ENCODE data around the gene BMP8A.
A peak's percentile ranks its signal among the peaks of the same experiment; 100 is the strongest.

BMP8A gene

GRCh38 chr1:39529901-39530535 lies 38.6 kb downstream of the BMP8A start:
- DNase-seq, result no peak

GRCh38 chr1:39531526-39531925 lies 40.1 kb downstream of the BMP8A start:
- DNase-seq, result no peak

GRCh38 chr1:39533442-39533841 lies 42.0 kb downstream of the BMP8A start:
- no peak for DNase-seq

GRCh38 chr1:39538531-39539251 lies 47.3 kb downstream of the BMP8A start:
- DNase-seq, result no peak

GRCh38 chr1:39539252-39539790 lies 47.9 kb downstream of the BMP8A start:
- peak in 1 of 2 experiments; percentile 27 for DNase-seq

GRCh38 chr1:39540504-39541031 lies 49.1 kb downstream of the BMP8A start:
- no peak for DNase-seq

GRCh38 chr1:39542924-39543323 lies 51.5 kb downstream of the BMP8A start:
- no peak for DNase-seq

- DNase-seq, result no peak
Observed at GRCh38 chr1:39544327-39544726, 52.9 kb downstream of the BMP8A start.

DNA sequence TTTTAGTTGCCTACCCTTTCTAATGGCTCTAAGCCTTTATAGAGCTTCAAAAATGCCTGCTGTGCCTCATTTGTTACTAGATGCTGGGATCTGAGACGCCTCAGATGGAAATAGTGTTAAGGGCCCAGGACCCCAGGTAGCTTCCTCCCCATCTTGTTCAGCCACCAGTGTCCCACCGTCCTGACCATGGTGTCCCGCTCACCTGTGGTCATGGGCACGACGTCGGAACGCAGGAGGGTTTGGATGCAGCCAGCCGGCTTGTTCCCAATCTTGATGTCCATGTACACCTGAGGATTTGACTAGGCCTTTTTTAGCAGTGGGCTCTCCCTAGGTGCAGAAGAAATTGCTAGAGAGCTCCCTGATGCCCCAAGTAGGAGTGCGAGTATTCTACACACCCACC lies 54.1 kb downstream of the BMP8A start:
- no peak for DNase-seq

GRCh38 chr1:39554277-39554676 lies 62.8 kb downstream of the BMP8A start:
- no peak for DNase-seq

GRCh38 chr1:39561279-39561678 lies 69.8 kb downstream of the BMP8A start:
- DNase-seq, result no peak

GRCh38 chr1:39562886-39563285 lies 71.5 kb downstream of the BMP8A start:
- DNase-seq, result no peak

- no peak for DNase-seq
Observed at GRCh38 chr1:39563669-39564068, 72.2 kb downstream of the BMP8A start.

DNA sequence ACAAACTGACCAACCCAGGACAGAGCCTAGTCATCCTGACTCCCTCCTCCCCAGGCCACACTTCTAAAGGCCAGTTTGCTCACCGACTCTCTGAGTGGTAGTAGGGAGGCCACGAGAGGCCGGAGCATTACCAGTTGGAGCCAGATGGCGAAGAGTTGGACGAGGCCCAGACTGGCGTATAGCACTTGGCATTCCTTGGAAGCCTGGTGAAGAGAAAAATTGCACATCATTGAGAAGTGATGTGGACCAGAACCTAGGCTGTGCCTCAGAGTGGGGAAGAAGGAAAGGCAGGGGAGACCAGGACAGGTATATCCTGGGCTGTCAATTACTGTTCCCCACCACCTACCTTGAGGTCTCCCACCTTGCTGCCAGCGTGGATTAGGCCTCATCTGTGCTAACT lies 72.9 kb downstream of the BMP8A start:
- DNase-seq, result no peak

- DNase-seq, result no peak
Observed at GRCh38 chr1:39564941-39565340, 73.5 kb downstream of the BMP8A start.

- no peak for DNase-seq
Observed at GRCh38 chr1:39566441-39567137, 75.2 kb downstream of the BMP8A start.

DNA sequence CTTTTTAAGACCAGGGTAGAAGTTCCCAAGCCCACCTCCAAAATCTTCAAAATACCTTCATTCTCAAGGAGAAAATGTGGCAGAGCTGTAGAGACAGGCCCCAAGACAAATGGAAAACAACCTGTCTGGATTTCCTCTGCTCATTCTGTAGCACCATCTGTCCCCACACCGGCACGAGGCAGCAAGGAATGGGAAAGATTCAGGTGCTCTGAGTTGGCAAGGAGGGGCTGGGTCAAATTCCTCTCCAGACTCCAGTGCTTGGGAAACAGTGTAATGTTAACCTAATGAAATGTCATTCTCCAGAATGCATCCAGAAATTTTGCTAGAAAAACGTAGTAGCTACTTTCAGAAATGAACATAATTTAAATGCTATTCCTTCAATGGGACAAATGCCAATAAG lies 75.9 kb downstream of the BMP8A start:
- DNase-seq, result no peak

DNA sequence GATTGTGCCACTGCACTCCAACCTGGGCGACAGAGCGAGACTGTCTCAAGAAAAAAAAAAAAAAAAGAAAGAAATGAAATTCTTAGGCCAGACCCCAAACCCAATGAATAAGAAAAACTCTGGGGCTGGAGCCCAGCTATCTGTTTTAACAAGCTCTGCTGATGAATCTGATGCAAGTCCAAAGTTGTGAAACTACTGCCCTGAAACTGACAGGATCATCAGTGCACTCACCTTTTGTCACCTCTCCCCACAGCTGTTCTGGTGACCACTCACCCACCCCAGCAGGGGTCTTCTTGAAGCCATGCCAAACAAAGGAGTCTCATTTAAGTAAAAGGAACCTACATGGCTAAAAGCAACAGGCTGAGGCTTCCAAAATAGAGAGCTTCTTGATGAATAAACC lies 76.8 kb downstream of the BMP8A start:
- DNase-seq, result no peak

DNA sequence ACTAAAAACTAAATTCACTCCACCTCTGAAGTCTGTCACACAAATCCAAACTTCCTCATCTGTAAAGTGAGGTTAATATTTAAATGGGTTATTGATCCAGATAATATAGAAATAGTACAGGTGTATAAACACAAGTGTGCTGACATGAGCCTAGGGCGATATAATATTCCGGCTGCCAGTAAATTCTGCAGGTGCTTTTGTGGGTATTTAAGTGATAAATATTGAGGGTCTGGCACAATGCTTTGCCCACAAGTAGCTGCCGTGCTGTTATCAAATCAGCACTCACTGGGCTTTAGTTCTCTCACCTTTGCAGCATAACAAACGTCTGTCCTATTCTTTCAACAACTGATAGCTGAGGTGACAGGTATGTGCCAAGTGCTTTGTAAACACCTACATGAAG lies 77.6 kb downstream of the BMP8A start:
- DNase-seq, result no peak

DNA sequence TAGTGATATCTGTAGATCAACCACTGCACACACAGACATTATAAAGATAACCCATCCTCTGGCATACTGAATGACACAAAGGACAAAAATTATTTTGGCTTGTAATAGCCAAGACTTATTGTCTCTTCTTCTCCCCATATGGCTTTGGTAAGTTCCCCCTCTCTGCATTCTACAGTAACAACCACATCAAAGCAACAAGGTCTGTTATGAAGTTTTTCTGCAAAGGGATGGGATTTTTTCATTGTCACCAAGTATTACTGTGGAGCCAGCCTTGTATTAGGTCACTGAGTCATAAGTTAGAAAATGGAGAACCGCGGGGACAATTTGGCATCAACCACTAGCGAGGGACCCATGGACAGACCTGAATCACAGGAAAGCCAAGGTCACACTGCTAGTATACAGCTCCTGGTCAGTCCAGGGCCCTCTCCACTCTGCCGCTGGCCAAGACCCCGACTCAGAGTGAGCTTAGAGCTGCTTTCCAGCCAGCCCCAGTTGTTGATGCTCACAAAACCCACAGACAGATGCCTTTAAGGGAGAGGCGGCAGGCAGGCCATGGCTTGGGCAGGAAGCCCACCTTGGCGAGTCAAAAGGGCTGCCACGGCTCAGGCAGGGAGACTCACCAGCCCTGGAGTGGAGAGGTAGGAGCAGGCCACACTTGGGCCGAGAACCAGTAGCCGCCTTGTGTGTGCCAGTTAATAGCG lies 79.2 kb downstream of the BMP8A start:
- no peak for DNase-seq

GRCh38 chr1:39571178-39571483 lies 79.7 kb downstream of the BMP8A start:
- DNase-seq, result no peak

- DNase-seq, result no peak
Observed at GRCh38 chr1:39572379-39573096, 81.1 kb downstream of the BMP8A start.

DNA sequence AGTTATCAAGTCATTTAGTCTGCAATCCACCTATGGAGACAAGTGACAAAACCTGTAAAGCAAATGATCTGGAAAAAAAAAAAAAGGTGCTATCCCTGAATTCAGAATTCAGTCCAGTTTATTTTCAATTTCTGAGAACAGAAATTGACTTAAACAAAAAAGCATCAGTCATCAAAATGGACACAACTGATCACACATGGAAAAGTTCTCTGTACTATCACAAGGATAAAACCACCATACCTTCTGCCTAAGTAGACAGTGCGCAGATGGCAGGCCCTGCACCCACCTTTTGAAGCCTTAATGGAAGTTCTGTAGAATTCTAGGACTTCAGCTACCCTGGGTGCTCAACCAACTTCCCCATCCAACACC lies 81.6 kb downstream of the BMP8A start:
- DNase-seq, result no peak

Measured in stimulated activated CD4-positive, alpha-beta T cell treated with anti-CD3 and anti-CD28 coated beads, Interleukin-4, amount 100 ng/mL, for 4 hours (primary cell).